Lower leg skin (tissue), 4 donors: ENCODE measurements around the gene BCAM. TPM values are rescaled to one million over a fixed set of nuclear protein-coding genes. Genes with fewer than 3 reads are reported as not detected.

Source experiments
- DNase-seq, 2 donors: peaks; one replicate each; pipeline ENCODE4 v3.0.0-alpha.2; 2019; ENCODE audit warnings: low spot score in 2 of 2
- H3K4me3 ChIP-seq: fragments of 200-600 bp; sonication (generic); 2 replicates; pipeline ENCODE4 v1.5.1; 2017; ENCODE audit warnings: mild to moderate bottlenecking, low read depth; ENCODE audit not compliant: poor library complexity, severe bottlenecking
- POLR2A ChIP-seq, 2 donors: fragments of 450-650 bp; IDR thresholded peaks; one replicate each; pipeline ENCODE4 v1.6.1; 2016 to 2017; ENCODE audit warnings: antibody characterized with exemption in 2 of 2, mild to moderate bottlenecking in 1 of 2, moderate library complexity in 1 of 2
- WGBS, 2 donors: methylation state at CpG; one replicate each; pipeline ENCODE4 v1.1.5; 2018; 5-methylcytosine and 5-hydroxymethylcytosine counted together
- intact Hi-C: fragments of 100-400 bp; cut with DNase I; formaldehyde crosslinking; loops from one replicate; pipeline ENCODE4 v1.15.0; 2023; ENCODE audit warnings: low total_unique reads
- total RNA-seq, 4 donors: library from RNA; depleted of rRNA; stranded (reverse); fragments of >200 nt; gene quantifications; one replicate each; pipeline ENCODE4 v1.1.0, GENCODE V29; 2016
- TF ChIP-seq, protein P1 (sequence below), 3 donors: fragments of 450-650 bp; IDR thresholded peaks; one replicate each; pipeline ENCODE4 v1.5.1; 2016; ENCODE audit warnings: antibody characterized with exemption in 3 of 3, mild to moderate bottlenecking in 3 of 3, moderate library complexity in 2 of 3

BCAM gene
- total RNA-seq, 4 donors from 2014 or later = 32.3 to 73.5 (median 58.0) TPM

DNA sequence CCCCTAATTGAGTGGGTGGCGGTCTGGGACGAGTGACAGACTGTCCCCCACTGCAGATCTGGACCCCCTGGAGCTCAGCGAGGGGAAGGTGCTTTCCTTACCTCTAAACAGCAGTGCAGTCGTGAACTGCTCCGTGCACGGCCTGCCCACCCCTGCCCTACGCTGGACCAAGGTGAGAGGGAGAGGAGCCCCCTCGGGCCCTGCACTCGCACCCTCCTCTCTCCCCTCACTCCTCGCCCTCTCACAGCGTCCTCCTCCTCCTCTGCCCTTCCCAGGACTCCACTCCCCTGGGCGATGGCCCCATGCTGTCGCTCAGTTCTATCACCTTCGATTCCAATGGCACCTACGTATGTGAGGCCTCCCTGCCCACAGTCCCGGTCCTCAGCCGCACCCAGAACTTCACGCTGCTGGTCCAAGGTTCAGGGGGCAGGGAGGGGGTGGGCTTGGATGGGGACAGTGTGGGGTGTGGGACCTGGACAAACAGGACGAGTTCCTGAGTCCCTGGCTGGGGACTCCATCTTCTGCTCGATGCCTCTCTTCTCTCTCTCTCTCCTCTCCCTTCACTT lies 9.6 kb downstream of the BCAM start:
- WGBS, 2 donors = 85 to 87% methylated on average over 20 of the region's 20 CpGs
- DNase-seq = no peak
- no peak overlapping the region for H3K4me3 ChIP-seq
- intact Hi-C loops = no loop called here
- TF ChIP-seq POLR2A (IDR thresholded peaks at IDR 0.05) = no peak
- TF ChIP-seq, protein P1, sequence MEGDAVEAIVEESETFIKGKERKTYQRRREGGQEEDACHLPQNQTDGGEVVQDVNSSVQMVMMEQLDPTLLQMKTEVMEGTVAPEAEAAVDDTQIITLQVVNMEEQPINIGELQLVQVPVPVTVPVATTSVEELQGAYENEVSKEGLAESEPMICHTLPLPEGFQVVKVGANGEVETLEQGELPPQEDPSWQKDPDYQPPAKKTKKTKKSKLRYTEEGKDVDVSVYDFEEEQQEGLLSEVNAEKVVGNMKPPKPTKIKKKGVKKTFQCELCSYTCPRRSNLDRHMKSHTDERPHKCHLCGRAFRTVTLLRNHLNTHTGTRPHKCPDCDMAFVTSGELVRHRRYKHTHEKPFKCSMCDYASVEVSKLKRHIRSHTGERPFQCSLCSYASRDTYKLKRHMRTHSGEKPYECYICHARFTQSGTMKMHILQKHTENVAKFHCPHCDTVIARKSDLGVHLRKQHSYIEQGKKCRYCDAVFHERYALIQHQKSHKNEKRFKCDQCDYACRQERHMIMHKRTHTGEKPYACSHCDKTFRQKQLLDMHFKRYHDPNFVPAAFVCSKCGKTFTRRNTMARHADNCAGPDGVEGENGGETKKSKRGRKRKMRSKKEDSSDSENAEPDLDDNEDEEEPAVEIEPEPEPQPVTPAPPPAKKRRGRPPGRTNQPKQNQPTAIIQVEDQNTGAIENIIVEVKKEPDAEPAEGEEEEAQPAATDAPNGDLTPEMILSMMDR (IDR thresholded peaks at IDR 0.05) = no peak

DNA sequence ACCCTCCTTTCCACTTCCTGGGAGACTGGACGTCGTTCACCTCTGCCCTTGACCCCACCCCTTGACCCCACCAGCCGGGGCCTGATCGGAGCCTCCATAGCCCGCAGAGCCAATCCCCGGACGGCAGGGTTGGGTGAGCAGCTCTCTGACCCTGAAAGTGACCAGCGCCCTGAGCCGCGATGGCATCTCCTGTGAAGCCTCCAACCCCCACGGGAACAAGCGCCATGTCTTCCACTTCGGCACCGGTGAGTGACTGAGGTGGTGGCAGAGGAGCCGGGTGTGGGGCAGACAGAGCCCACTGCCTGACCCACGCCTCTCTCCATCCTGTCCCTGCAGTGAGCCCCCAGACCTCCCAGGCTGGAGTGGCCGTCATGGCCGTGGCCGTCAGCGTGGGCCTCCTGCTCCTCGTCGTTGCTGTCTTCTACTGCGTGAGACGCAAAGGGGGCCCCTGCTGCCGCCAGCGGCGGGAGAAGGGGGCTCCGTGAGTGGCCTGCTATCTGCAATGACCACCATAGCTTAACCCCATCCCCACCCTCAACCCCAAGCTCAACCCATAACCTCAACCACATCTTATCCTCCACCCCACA lies 10.4 kb downstream of the BCAM start:
- no peak overlapping the region for H3K4me3 ChIP-seq
- no peak for DNase-seq
- no peak for TF ChIP-seq POLR2A (IDR thresholded peaks at IDR 0.05)
- TF ChIP-seq, protein P1 (IDR thresholded peaks at IDR 0.05) = no peak
- intact Hi-C loops = no loop called here
- 93% methylated on average over 21 to 28 of the region's 28 CpGs for WGBS, 2 donors

DNA sequence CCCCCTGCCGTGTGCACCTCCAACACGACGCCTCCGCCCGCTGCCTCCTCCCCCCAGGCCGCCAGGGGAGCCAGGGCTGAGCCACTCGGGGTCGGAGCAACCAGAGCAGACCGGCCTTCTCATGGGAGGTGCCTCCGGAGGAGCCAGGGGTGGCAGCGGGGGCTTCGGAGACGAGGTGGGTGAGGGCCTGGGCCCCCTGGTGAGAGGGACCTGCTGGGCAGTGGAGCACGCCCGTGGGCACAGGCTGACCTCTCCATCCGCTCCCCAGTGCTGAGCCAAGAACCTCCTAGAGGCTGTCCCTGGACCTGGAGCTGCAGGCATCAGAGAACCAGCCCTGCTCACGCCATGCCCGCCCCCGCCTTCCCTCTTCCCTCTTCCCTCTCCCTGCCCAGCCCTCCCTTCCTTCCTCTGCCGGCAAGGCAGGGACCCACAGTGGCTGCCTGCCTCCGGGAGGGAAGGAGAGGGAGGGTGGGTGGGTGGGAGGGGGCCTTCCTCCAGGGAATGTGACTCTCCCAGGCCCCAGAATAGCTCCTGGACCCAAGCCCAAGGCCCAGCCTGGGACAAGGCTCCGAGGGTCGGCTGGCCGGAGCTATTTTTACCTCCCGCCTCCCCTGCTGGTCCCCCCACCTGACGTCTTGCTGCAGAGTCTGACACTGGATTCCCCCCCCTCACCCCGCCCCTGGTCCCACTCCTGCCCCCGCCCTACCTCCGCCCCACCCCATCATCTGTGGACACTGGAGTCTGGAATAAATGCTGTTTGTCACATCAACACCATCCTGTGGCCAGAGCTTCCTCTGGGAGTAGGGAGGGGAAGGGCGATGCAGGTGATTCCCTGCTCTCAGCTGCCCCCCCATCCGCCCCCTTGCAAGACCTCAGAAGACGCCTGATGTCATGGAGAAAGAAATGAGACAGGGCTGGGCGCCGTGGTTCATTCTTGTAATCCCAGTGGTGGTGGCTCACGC lies 12.0 kb downstream of the BCAM start:
- intact Hi-C loops = no loop called here
- no peak for DNase-seq
- TF ChIP-seq POLR2A (IDR thresholded peaks at IDR 0.05) = no peak
- TF ChIP-seq, protein P1 (IDR thresholded peaks at IDR 0.05) = no peak
- no peak overlapping the region for H3K4me3 ChIP-seq
- WGBS, 2 donors = 55 to 60% methylated on average over 30 to 31 of the region's 35 CpGs

DNA sequence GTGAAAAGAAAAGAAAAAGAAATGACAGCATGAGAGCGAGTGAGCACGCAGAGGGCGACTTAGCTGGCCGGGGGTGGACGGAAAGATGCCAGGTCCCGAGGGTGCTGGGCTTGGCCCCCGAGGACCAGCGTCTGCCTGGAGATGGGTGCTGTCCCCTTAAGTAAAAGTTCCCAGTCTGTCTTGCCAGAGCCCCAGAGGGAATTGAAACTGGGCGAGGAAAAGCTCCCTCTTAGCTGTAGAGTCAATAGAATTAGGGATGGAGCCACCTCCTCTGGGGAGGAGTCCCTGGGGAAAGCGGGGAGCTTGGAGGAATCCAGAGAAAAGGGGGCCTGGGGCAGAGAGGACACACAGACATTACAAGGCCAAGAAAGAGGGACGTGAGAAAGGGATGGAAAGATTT lies 13.3 kb downstream of the BCAM start:
- WGBS, 2 donors = 35 to 39% methylated on average over 11 of the region's 11 CpGs
- intact Hi-C loops = no loop called here
- TF ChIP-seq, protein P1 (IDR thresholded peaks at IDR 0.05) = no peak
- TF ChIP-seq POLR2A (IDR thresholded peaks at IDR 0.05) = no peak
- no peak for DNase-seq
- no peak overlapping the region for H3K4me3 ChIP-seq

DNA sequence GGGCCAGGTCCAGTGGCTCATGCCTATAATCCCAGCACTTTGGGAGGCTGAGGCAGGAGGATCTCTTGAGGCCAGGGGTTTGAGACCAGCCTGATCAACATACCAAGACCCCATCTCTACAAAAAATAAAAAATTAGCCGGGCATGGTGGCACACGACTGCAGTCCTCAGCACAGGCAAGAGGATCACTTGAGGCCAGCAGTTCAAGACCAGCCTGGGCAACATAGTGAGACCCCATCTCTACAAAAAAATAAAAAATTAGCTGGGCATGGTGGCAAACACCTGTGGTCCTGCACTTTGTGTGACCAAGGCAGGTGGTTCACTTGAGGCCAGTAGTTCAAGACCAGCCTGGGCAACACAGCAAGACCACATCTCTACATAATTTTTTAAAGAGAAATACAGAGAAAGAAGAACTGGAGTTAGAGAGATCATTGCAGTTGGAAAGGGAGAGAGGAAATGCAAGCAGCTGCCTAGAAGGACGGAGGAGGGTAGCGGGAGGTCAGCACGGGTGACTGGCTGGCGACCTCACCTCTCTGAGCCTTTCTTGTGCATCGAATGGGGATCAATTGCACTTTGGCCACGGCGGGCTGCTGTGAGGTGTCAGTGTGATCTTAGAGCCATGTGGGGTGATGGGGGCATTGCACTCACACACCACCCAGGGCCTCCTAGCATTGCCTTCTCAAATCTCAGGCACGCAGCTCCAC lies 13.9 kb downstream of the BCAM start:
- intact Hi-C loops = no loop called here
- WGBS, 2 donors = 66 to 69% methylated on average over 10 of the region's 10 CpGs
- no peak for DNase-seq
- H3K4me3 ChIP-seq = no peak overlapping the region
- TF ChIP-seq POLR2A (IDR thresholded peaks at IDR 0.05) = no peak
- TF ChIP-seq, protein P1 (IDR thresholded peaks at IDR 0.05) = no peak
